ENCODE measurements around the gene GNG7.
A peak's percentile ranks its signal among the peaks of the same experiment; 100 is the strongest.
"Not testable (repeated sequence)": the region's sequence is repeated elsewhere in the genome, so short reads cannot be mapped to it uniquely, and the experiment has no call there.

GNG7 gene

DNA sequence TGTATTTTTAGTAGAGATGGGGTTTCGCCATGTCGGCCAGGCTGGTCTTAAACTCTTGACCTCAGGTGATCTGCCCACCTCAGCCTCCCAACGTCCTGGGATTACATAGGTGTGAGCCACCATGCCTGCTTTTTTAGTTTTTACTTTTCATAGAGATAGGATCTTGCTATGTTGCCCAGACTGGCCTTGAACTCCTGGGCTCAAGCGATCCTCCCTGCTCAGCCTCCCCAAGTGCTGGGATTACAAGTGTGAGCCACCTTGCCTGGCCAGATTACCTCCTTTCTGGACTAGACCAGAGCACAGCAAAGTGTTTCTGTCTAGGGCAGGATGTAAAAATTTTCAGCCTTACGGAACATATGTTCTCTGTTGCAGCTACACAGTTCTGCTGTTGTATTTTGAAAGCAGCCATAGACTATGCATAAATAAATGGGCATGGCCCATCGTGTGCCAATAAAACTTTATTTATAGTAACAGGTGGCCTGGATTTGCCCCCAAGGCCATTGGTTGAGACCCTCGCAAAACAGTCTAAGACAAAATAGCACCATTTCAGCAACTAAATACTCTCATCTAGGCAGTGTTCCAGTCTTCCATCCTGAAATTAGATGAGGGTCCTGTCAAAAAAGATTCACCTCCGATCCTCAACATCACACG, 36.0 kb downstream of the GNG7 start:
- H3K9me3 ChIP-seq (ENCODE audit: insufficient read depth, low read depth, low read length): peaks cover 13% of the 10 kb centered on the region
- no peaks in the 10 kb centered on the region for H3K27me3 ChIP-seq (ENCODE audit: insufficient read depth, low read length)
- H3K4me3 ChIP-seq (ENCODE audit: low read length): no peak overlapping the region
- H3K9ac ChIP-seq (ENCODE audit: low read depth, low read length): no peak overlapping the region
- no peaks in the 10 kb centered on the region for H3K36me3 ChIP-seq (ENCODE audit: insufficient read depth, low read length)
- H3K4me1 ChIP-seq (ENCODE audit: insufficient read depth, low read length): no peaks in the 10 kb centered on the region
- 94% methylated on average over 9 of the region's 9 CpGs for WGBS
- H3K27ac ChIP-seq (ENCODE audit: low read depth, low read length): no peak overlapping the region

DNA sequence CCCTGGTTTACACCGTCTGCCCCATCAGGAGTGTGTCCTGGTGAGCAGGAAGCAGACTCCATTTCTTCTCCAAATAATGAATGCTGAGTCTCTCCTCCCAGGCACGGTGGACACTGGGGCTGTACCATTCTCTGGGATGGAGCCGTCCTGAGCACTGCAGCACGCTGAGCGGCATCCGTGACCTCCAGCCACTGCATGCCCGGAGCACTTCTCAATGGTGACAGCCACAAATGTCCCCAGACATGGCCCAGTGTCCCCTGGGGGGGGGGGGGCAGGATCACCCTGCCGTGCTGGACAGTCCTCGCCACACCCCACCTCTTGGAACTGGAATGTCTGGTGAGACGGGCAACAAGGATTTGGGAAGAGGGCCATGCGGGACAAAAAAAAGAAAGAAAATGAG, 37.4 kb downstream of the GNG7 start:
- Histone ChIP-seq H3K27me3 (ENCODE audit: insufficient read depth, low read length) (no peaks in the 10 kb centered on the region; the same call in 1 of the 2 replicates), H3K4me3 (ENCODE audit: low read length) (no peak overlapping the region), H3K4me1 (ENCODE audit: insufficient read depth, low read length) (no peaks in the 10 kb centered on the region), H3K9ac (ENCODE audit: low read depth, low read length) (no peak overlapping the region), H3K9me3 (ENCODE audit: insufficient read depth, low read depth, low read length) (peaks cover 15% of the 10 kb centered on the region), H3K36me3 (ENCODE audit: insufficient read depth, low read length) (no peaks in the 10 kb centered on the region), H3K27ac (ENCODE audit: low read depth, low read length) (no peak overlapping the region)
- 93% methylated on average over 10 of the region's 11 CpGs for WGBS

DNA sequence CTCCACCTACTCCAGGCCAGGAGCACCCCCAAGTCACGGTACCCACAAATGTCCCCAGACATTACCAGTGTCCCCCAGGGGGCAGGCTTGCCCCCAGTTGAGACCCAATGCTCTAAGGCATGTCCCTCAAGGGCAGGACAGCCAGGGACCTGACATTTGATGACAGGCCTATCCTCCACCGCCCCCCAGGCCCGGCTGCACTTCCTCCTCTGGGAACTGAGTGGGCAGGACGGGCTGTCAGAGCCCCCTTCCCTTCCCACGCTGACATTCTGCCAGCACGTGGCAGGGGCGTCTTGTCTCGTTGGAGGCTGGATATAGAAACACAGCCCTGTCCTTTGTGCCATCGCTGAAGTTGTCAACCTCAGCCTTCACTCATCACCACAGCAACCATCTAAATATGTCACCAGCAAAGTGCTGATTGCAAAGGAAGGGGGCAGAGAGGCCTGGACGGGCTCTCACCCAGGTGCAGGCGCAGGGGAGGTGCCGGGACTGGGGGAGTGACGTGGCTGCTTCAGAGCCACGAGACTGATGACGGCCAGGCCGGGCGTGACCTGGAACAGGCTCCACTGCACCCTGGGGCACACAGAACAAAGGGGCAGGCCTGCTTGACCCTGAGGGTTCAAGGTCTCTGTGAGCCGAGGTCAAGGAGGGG, 38.4 kb downstream of the GNG7 start:
- WGBS: 87% methylated on average over 18 of the region's 18 CpGs
- H3K27ac ChIP-seq (ENCODE audit: low read depth, low read length): no peak overlapping the region
- H3K4me3 ChIP-seq (ENCODE audit: low read length): no peak overlapping the region
- H3K27me3 ChIP-seq (ENCODE audit: insufficient read depth, low read length): no peaks in the 10 kb centered on the region; the same call in 1 of the 2 replicates
- H3K4me1 ChIP-seq (ENCODE audit: insufficient read depth, low read length): no peaks in the 10 kb centered on the region
- H3K9ac ChIP-seq (ENCODE audit: low read depth, low read length): no peak overlapping the region
- H3K36me3 ChIP-seq (ENCODE audit: insufficient read depth, low read length): no peaks in the 10 kb centered on the region
- H3K9me3 ChIP-seq (ENCODE audit: insufficient read depth, low read depth, low read length): peaks cover 15% of the 10 kb centered on the region

DNA sequence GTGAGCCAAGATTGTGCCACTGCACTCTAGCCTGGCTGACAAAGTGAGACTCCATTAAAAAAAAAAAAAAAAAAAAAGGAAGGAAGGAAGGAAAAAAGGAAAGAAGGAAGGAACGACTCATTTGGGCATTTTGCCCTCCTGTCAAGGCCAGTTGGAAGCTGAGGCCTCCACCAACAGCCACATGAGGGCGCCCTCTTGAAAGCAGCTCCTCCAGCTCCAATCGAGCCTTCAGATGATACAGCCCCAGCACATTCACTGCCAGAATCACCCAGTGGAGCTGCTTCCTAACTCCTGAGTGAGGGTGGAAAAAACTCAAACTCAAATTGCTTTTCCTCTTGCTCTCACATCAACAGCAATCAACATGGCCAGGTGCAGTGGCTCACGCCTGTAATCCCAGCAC, 40.9 kb downstream of the GNG7 start:
- no peak overlapping the region for H3K9ac ChIP-seq (ENCODE audit: low read depth, low read length)
- H3K4me3 ChIP-seq (ENCODE audit: low read length): no peak overlapping the region
- H3K27ac ChIP-seq (ENCODE audit: low read depth, low read length): no peak overlapping the region
- WGBS: 85% methylated on average over 4 of the region's 4 CpGs
- H3K27me3 ChIP-seq (ENCODE audit: insufficient read depth, low read length): no peaks in the 10 kb centered on the region; the same call in 1 of the 2 replicates
- H3K9me3 ChIP-seq (ENCODE audit: insufficient read depth, low read depth, low read length): peaks cover 15% of the 10 kb centered on the region
- H3K36me3 ChIP-seq (ENCODE audit: insufficient read depth, low read length): no peaks in the 10 kb centered on the region
- no peaks in the 10 kb centered on the region for H3K4me1 ChIP-seq (ENCODE audit: insufficient read depth, low read length)

DNA sequence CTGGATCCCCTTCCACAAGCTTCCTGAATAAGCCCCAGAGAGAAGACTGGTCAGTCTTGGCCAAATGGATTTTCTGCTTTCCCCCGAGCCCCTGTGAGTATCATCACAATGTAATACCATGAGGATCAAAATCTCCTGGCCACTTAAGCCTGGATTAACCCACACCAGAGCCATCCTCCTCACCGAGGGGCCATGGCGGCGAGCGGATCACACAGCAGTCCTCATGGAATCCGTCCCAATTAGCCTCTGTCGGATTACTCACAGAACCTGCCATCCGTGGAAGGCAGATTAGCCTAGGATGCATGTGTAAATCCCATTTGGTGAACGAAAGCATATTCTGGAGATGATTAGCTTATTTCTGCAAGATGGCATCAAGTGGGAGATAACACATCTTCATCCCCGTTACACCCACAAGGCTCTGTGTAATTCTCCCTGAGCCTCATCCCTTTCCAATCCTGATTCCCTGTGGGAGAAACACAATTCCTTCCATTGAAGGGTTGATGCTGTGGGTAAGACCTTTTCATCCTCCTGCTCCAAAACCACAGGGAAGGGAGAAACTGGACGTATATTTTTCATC, 42.5 kb downstream of the GNG7 start:
- no peak overlapping the region for H3K4me3 ChIP-seq (ENCODE audit: low read length)
- H3K9ac ChIP-seq (ENCODE audit: low read depth, low read length): no peak overlapping the region
- no peaks in the 10 kb centered on the region; the same call in 1 of the 2 replicates for H3K27me3 ChIP-seq (ENCODE audit: insufficient read depth, low read length)
- H3K36me3 ChIP-seq (ENCODE audit: insufficient read depth, low read length): no peaks in the 10 kb centered on the region
- no peaks in the 10 kb centered on the region for H3K4me1 ChIP-seq (ENCODE audit: insufficient read depth, low read length)
- no peak overlapping the region for H3K27ac ChIP-seq (ENCODE audit: low read depth, low read length)
- WGBS: 85% methylated on average over 11 of the region's 11 CpGs
- peaks cover 15% of the 10 kb centered on the region for H3K9me3 ChIP-seq (ENCODE audit: insufficient read depth, low read depth, low read length)

DNA sequence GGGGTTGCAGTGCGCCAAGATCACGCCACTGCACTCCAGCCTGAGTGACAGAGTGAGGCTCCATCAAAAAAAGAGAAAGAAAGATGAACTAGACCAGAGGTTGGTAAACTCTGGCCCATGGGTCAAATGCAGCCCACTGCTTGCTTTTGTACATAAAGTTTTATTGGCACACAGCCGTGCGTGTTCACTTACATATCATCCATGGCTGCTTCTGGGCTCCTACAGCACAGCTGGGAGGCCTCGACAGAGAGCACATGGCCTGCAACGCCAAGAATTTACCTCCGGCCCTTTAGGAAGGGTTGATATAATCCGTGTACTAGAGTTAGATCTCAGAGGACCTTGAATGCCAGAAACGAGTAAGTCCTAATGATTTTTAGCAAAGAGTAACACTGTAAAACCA, 46.0 kb downstream of the GNG7 start:
- Histone ChIP-seq H3K9me3 (ENCODE audit: insufficient read depth, low read depth, low read length) (peaks cover 2% of the 10 kb centered on the region), H3K27ac (ENCODE audit: low read depth, low read length) (no peak overlapping the region), H3K36me3 (ENCODE audit: insufficient read depth, low read length) (no peaks in the 10 kb centered on the region), H3K27me3 (ENCODE audit: insufficient read depth, low read length) (no peaks in the 10 kb centered on the region; the same call in 1 of the 2 replicates), H3K9ac (ENCODE audit: low read depth, low read length) (no peak overlapping the region), H3K4me1 (ENCODE audit: insufficient read depth, low read length) (peaks cover 12% of the 10 kb centered on the region), H3K4me3 (ENCODE audit: low read length) (no peak overlapping the region)
- WGBS: 92% methylated on average over 9 of the region's 9 CpGs

DNA sequence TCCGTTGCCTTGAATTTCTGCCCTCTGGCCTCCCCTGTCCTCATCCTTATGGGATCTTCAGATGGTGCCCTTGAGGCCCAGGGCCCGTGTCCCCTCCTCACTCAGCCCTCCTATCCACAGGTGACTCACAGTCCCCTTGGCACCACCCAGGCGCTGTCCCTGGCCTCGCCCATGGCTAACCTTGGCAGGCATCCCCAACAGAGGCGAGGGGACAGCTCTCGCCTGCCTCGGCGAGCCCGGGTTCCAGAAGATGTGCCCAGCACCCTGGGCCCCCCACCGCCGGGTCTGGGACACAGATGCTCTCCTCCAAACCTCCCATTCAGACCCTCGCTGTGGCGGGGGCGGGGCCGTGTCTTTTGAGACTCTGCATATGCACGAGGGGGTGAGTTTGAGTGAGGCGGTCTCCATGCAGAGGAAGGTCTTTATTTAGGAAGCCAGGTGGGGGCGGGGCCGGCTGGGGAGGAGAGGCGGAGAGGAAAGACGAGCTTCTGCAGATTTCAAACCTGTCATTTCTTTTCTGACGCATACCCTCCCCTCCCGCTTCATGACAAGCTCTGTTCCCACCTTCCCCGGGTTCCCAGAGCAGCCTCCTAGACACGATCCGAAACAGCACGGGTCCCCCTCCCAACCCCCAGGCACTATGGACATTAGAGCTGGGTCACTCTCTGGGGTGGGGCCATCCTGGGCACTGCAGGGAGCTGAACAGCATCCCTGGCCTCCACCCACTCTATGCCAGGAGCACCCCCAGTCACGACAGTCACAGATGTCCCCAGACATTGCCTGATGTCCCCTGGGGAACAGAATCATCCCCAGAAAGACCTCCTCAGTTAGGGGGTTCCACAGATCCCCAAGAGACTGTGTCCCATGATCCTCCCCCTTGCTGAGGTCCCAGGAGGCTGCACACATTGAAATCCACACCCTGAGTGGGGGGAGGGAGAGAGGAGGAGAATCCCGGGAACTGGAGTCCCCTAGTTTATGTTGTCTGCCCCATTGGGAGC, 48.5 kb downstream of the GNG7 start:
- WGBS: 15% methylated on average over 28 of the region's 29 CpGs
- Histone ChIP-seq H3K36me3 (ENCODE audit: insufficient read depth, low read length) (no peaks in the 10 kb centered on the region), H3K9me3 (ENCODE audit: insufficient read depth, low read depth, low read length) (no peaks in the 10 kb centered on the region), H3K27ac (ENCODE audit: low read depth, low read length) (no peak overlapping the region), H3K9ac (ENCODE audit: low read depth, low read length) (no peak overlapping the region), H3K27me3 (ENCODE audit: insufficient read depth, low read length) (no peaks in the 10 kb centered on the region), H3K4me3 (ENCODE audit: low read length) (peak overlapping the region; percentile 35), H3K4me1 (ENCODE audit: insufficient read depth, low read length) (peaks cover 12% of the 10 kb centered on the region)

DNA sequence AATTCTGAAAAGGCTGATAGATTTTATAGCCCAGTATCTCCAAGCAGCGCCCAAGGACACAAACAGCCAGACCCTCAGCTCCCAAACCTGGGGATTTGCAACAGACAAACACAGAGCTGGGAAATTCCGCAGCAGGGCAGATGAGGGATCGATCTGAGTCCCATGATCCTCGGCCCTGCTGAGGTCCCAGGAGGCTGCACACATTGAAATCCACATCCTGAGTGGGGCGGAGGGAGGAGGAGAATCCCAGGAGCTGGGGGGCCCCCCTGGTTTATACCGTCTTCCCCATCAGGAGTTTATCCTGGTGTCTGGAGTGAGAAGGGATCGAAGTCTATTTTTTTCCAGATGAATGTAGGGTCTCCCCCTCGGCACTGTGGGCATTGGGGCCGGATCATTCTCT, 49.3 kb downstream of the GNG7 start:
- no peak overlapping the region for H3K9ac ChIP-seq (ENCODE audit: low read depth, low read length)
- H3K36me3 ChIP-seq (ENCODE audit: insufficient read depth, low read length): no peaks in the 10 kb centered on the region
- H3K4me1 ChIP-seq (ENCODE audit: insufficient read depth, low read length): peaks cover 12% of the 10 kb centered on the region
- H3K27me3 ChIP-seq (ENCODE audit: insufficient read depth, low read length): no peaks in the 10 kb centered on the region
- no peak overlapping the region for H3K4me3 ChIP-seq (ENCODE audit: low read length)
- no peaks in the 10 kb centered on the region for H3K9me3 ChIP-seq (ENCODE audit: insufficient read depth, low read depth, low read length)
- WGBS: 90% methylated on average over 9 of the region's 9 CpGs
- no peak overlapping the region for H3K27ac ChIP-seq (ENCODE audit: low read depth, low read length)

DNA sequence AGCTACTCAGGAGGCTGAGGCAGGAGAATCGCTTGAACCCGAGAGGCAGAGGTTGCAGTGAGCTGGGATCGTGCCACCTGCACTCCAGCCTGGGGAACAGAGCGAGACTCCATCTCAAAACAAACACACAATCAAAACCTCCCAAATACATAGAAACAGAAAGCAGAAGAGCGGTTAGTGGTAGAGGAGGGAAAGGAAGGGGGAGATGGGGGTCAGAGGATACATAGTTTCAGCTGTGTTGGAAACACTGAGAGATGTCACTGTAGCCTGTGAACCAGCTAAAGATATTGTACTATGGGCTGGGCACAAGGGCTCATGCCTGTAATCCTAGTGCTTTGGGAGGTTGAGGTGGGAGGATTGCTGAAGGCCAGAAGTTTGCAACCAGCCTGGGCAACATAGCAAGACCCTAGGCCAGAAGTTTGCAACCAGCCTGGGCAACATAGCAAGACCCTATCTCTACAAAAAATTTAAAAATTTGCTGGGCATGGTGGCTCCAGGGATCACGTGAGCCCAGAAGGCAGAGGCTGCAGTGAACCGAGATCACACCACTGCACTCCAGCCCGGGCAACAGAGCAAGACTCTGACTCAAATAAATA, 49.9 kb downstream of the GNG7 start:
- Histone ChIP-seq H3K9ac (ENCODE audit: low read depth, low read length) (no peak overlapping the region), H3K4me1 (ENCODE audit: insufficient read depth, low read length) (peaks cover 12% of the 10 kb centered on the region), H3K36me3 (ENCODE audit: insufficient read depth, low read length) (no peaks in the 10 kb centered on the region), H3K9me3 (ENCODE audit: insufficient read depth, low read depth, low read length) (no peaks in the 10 kb centered on the region), H3K27ac (ENCODE audit: low read depth, low read length) (no peak overlapping the region), H3K27me3 (ENCODE audit: insufficient read depth, low read length) (no peaks in the 10 kb centered on the region), H3K4me3 (ENCODE audit: low read length) (no peak overlapping the region)
- WGBS: 93% methylated on average over 6 of the region's 8 CpGs

DNA sequence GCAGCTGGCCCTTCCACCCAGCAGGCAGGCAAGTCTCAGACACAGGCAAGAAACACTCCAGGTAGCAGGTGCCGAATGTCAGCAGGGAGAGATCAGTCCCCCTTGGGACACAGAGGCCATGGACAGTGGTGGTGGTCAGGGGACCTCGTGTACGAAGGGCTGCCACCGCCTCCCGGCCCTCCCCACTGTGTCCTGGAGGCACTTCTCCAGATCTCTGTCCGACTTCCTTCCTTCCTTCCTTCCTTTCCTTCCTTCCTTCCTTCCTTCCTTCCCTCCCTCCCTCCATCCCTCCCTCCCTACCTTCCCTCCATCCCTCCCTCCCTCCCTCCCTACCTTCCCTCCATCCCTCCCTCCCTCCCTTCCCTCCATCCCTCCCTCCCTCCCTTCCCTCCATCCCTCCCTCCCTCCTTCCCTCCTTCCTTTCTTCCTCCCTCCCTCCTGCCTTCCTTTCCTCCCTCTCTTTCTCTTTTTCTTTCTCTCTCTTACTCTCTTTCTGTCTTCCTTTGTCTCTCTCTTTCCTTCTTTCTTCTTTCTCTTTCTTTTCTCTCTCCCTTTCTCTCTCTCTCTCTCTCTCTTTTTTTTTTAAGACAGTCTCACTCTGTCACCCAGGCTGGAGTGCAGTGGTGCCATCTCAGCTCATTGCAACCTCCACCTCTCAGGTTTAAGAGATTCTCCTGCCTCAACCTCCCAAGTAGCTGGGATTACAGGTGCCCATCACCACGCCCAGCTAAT, 51.3 kb downstream of the GNG7 start:
- WGBS: 74% methylated on average over 6 of the region's 7 CpGs
- not testable (repeated sequence) for H3K27ac ChIP-seq (ENCODE audit: low read depth, low read length); H3K27me3 ChIP-seq (ENCODE audit: insufficient read depth, low read length); H3K9me3 ChIP-seq (ENCODE audit: insufficient read depth, low read depth, low read length); H3K9ac ChIP-seq (ENCODE audit: low read depth, low read length); H3K36me3 ChIP-seq (ENCODE audit: insufficient read depth, low read length); H3K4me3 ChIP-seq (ENCODE audit: low read length)
- H3K4me1 ChIP-seq (ENCODE audit: insufficient read depth, low read length): peaks cover 12% of the 10 kb centered on the region

All from HUES64 (cell line).